Measurements from ENCODE around the gene KIF26B. TPM values are rescaled to one million over a fixed set of nuclear protein-coding genes. Genes with fewer than 3 reads are reported as not detected.

The KIF26B gene
- total and polyA plus RNA-seq, 10 of the 15 experiments (the other 5 are each of a cell fraction or from before 2014, with no cell fraction given), result 0.35 to 11.6 (median 2.2) TPM

DNA sequence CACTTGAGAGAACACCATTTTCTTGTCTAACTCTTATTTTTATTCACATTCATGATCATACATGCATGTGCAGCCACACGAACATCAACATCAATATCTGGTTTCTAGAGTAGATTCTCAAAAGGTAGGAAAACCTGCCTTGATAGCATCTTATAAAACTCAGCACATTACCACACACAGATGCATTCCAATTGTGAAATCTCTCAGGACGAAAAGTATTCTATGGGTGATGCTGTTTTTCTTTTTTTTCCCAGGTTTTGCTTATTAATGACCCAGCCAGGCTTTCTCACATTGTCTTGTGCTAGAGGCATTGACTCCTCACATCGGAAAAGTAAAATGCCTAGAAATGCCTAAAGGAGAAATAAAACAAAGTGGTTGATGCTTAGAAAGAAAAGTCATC, 562.8 kb downstream of the KIF26B start:
- 39% methylated on average over 3 of the region's 3 CpGs for WGBS (ENCODE audit: insufficient coverage, insufficient replicate concordance, low lambda C conversion rate, missing lambda C conversion rate)
- Histone ChIP-seq H3K36me3 (ENCODE audit: control insufficient read depth in 2 of 2, insufficient read depth in 2 of 2, low read length in 1 of 2) (no peaks in the 10 kb centered on the region), H3K27me3 (replicated peaks in 1 of 2; ENCODE audit: control insufficient read depth in 2 of 2, insufficient read depth in 2 of 2, low read length in 1 of 2) (no peaks in the 10 kb centered on the region), H3K9ac (ENCODE audit: control insufficient read depth, insufficient read depth, low read length) (no peak overlapping the region), H3K4me2 (ENCODE audit: control insufficient read depth, insufficient read depth) (no peak overlapping the region), H3K4me1 (ENCODE audit: control insufficient read depth, insufficient read depth, low read length) (no peaks in the 10 kb centered on the region), H3K79me2 (ENCODE audit: control insufficient read depth, insufficient read depth, low read length) (no peaks in the 10 kb centered on the region), H2AFZ (ENCODE audit: control insufficient read depth, low read depth, low read length) (no peak overlapping the region), H3K9me3 (replicated peaks; ENCODE audit: control insufficient read depth, insufficient read depth, low read length) (no peaks in the 10 kb centered on the region), H3K27ac (ENCODE audit: control insufficient read depth, insufficient read depth) (no peak overlapping the region), H4K20me1 (ENCODE audit: control insufficient read depth, insufficient read depth) (no peaks in the 10 kb centered on the region), H3K4me3 (no peak overlapping the region)
- in situ Hi-C loops (cut with MboI) (no loop called here), intact Hi-C loops (cut with micrococcal nuclease; ENCODE audit: unreplicated experiment) (no loop called here)
- CTCF ChIA-PET, result no interaction called here
- FAIRE-seq, result no peak
- no peak for DNase-seq (ENCODE audit: low read depth, low spot score)
- no peak for ATAC-seq
- TF ChIP-seq ETV6 (conservative IDR thresholded peaks at IDR 0.05 in 1 of 2, IDR thresholded peaks at IDR 0.05 in 1 of 2; ENCODE audit: borderline replicate concordance in 1 of 2, low read depth in 1 of 2), result no peak
- no peak for TF ChIP-seq ZNF274 (IDR thresholded peaks at IDR 0.05; ENCODE audit: insufficient read depth, insufficient read length)
- no peak for TF ChIP-seq NR2C1 (IDR thresholded peaks at IDR 0.05)
- TF ChIP-seq MYB (IDR thresholded peaks at IDR 0.05; ENCODE audit: borderline replicate concordance, low read depth, low read length), result no peak
- TF ChIP-seq ZNF207 (IDR thresholded peaks at IDR 0.05; ENCODE audit: borderline replicate concordance), result no peak
- no peak for TF ChIP-seq EP300 (IDR thresholded peaks at IDR 0.05; ENCODE audit: borderline replicate concordance in 1 of 2, control insufficient read depth in 1 of 2, low read depth in 2 of 2, low read length in 2 of 2)
- no peak for TF ChIP-seq GABPA (IDR thresholded peaks at IDR 0.05; ENCODE audit: low read depth)
- TF ChIP-seq KDM1A (IDR thresholded peaks at IDR 0.05; ENCODE audit: borderline replicate concordance), result no peak
- TF ChIP-seq, protein P1, sequence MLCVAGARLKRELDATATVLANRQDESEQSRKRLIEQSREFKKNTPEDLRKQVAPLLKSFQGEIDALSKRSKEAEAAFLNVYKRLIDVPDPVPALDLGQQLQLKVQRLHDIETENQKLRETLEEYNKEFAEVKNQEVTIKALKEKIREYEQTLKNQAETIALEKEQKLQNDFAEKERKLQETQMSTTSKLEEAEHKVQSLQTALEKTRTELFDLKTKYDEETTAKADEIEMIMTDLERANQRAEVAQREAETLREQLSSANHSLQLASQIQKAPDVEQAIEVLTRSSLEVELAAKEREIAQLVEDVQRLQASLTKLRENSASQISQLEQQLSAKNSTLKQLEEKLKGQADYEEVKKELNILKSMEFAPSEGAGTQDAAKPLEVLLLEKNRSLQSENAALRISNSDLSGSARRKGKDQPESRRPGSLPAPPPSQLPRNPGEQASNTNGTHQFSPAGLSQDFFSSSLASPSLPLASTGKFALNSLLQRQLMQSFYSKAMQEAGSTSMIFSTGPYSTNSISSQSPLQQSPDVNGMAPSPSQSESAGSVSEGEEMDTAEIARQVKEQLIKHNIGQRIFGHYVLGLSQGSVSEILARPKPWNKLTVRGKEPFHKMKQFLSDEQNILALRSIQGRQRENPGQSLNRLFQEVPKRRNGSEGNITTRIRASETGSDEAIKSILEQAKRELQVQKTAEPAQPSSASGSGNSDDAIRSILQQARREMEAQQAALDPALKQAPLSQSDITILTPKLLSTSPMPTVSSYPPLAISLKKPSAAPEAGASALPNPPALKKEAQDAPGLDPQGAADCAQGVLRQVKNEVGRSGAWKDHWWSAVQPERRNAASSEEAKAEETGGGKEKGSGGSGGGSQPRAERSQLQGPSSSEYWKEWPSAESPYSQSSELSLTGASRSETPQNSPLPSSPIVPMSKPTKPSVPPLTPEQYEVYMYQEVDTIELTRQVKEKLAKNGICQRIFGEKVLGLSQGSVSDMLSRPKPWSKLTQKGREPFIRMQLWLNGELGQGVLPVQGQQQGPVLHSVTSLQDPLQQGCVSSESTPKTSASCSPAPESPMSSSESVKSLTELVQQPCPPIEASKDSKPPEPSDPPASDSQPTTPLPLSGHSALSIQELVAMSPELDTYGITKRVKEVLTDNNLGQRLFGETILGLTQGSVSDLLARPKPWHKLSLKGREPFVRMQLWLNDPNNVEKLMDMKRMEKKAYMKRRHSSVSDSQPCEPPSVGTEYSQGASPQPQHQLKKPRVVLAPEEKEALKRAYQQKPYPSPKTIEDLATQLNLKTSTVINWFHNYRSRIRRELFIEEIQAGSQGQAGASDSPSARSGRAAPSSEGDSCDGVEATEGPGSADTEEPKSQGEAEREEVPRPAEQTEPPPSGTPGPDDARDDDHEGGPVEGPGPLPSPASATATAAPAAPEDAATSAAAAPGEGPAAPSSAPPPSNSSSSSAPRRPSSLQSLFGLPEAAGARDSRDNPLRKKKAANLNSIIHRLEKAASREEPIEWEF (IDR thresholded peaks at IDR 0.05; ENCODE audit: insufficient replicate concordance, low read depth, low read length), result no peak
- TF ChIP-seq HDAC2 (IDR thresholded peaks at IDR 0.05), result no peak
- POLR2A ChIA-PET, result no interaction called here
- SMC1A ChIA-PET (ENCODE audit: uncharacterized antibody, unreplicated experiment), result no interaction called here
- RAD21 ChIA-PET (ENCODE audit: unreplicated experiment), result no interaction called here
- no TSS peak for BruUV-seq (replicated peaks)
